H1 (cell line): Measurements from ENCODE around the gene CRYGN.

Experiments used
- JUN ChIP-seq: IDR thresholded peaks from 2 replicates; pipeline ENCODE4 v1.6.1; 2011; ENCODE audit warnings: low read depth, mild to moderate bottlenecking, improper control_type of control experiment, low read length
- POLR2AphosphoS5 ChIP-seq: IDR thresholded peaks from 2 replicates; pipeline ENCODE4 v1.6.1; 2011; ENCODE audit warnings: low read depth, low read length
- RAD21 ChIP-seq, 2 experiments: IDR thresholded peaks in 1 of 2; conservative IDR thresholded peaks in 1 of 2; 2 replicates each; pipeline ENCODE4 v1.6.1; 2011; ENCODE audit warnings: low read depth in 2 of 2, low read length in 2 of 2, improper control_type of control experiment in 1 of 2, inconsistent platforms in 1 of 2, mild to moderate bottlenecking in 1 of 2, moderate library complexity in 1 of 2
- RXRA ChIP-seq: IDR thresholded peaks from 2 replicates; pipeline ENCODE4 v1.6.1; 2011; ENCODE audit warnings: low read depth, mild to moderate bottlenecking, low read length, moderate library complexity; ENCODE audit not compliant: insufficient read depth
- SIN3A ChIP-seq, 2 experiments: IDR thresholded peaks in 1 of 2; conservative IDR thresholded peaks in 1 of 2; 2 replicates each; pipeline ENCODE4 v1.6.1; 2011 to 2012; ENCODE audit warnings: low read length in 2 of 2, improper control_type of control experiment in 1 of 2, low read depth in 1 of 2, mild to moderate bottlenecking in 1 of 2
- SUZ12 ChIP-seq: fragments of 200-600 bp; sonication (generic); IDR thresholded peaks from 2 replicates; pipeline ENCODE4 v1.6.1; 2012; ENCODE audit warnings: mild to moderate bottlenecking, inconsistent platforms, low read length, moderate library complexity, mixed read lengths
- TF ChIP-seq, protein P1 (sequence below), 3 experiments: IDR thresholded peaks; 1 replicate in 2 of 3; 2 replicates in 1 of 3; pipeline versions ENCODE4 v1.5.1 to v1.6.1; 2011; ENCODE audit warnings: low read length in 3 of 3, mild to moderate bottlenecking in 3 of 3, inconsistent platforms in 2 of 3, low read depth in 1 of 3, moderate library complexity in 1 of 3; ENCODE audit not compliant: insufficient read depth in 1 of 3; ENCODE audit errors: control extremely low read depth in 1 of 3

DNA sequence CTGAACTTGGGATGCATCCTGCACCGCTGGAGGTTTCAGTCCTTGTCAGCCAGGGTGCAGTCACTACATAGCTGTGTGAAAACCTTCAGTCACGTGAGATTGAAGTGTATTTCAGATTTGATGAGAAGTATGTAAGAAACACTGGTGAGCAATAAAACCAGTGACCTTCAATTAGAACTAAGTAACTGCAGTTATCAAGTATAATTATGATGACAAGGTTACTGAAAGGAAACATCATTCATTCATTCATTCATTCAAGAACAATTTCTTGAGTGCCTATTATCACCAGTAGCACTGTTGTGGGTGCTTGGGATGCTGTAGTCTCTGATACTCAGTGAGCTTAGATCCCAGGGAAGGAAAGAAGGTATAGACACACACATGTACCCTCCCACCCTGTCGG, 46.1 kb upstream of the CRYGN start:
- TF ChIP-seq SIN3A (conservative IDR thresholded peaks at IDR 0.05 in 1 of 2, IDR thresholded peaks at IDR 0.05 in 1 of 2; ENCODE audit: low read depth in 1 of 2, low read length in 2 of 2) (no peak), JUN (no peak), POLR2AphosphoS5 (no peak), SUZ12 (no peak), RAD21 (IDR thresholded peaks at IDR 0.05 in 1 of 2, conservative IDR thresholded peaks at IDR 0.05 in 1 of 2; ENCODE audit: low read depth in 2 of 2, low read length in 2 of 2) (no peak), RXRA (no peak)
- TF ChIP-seq, protein P1, sequence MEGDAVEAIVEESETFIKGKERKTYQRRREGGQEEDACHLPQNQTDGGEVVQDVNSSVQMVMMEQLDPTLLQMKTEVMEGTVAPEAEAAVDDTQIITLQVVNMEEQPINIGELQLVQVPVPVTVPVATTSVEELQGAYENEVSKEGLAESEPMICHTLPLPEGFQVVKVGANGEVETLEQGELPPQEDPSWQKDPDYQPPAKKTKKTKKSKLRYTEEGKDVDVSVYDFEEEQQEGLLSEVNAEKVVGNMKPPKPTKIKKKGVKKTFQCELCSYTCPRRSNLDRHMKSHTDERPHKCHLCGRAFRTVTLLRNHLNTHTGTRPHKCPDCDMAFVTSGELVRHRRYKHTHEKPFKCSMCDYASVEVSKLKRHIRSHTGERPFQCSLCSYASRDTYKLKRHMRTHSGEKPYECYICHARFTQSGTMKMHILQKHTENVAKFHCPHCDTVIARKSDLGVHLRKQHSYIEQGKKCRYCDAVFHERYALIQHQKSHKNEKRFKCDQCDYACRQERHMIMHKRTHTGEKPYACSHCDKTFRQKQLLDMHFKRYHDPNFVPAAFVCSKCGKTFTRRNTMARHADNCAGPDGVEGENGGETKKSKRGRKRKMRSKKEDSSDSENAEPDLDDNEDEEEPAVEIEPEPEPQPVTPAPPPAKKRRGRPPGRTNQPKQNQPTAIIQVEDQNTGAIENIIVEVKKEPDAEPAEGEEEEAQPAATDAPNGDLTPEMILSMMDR (IDR thresholded peaks at IDR 0.05; ENCODE audit: control extremely low read depth in 1 of 3, insufficient read depth in 1 of 3, low read depth in 1 of 3, low read length in 3 of 3): no peak
